NCI-H2107 (cell line): ENCODE results near the gene NPFFR1.
"Not testable (repeated sequence)": the region's sequence is repeated elsewhere in the genome, so short reads cannot be mapped to it uniquely, and the experiment has no call there.

Experiments used
- DNase-seq: peaks from one replicate; lab custom pipeline; 2025; lab: John Stamatoyannopoulos, UW

The NPFFR1 gene

DNA sequence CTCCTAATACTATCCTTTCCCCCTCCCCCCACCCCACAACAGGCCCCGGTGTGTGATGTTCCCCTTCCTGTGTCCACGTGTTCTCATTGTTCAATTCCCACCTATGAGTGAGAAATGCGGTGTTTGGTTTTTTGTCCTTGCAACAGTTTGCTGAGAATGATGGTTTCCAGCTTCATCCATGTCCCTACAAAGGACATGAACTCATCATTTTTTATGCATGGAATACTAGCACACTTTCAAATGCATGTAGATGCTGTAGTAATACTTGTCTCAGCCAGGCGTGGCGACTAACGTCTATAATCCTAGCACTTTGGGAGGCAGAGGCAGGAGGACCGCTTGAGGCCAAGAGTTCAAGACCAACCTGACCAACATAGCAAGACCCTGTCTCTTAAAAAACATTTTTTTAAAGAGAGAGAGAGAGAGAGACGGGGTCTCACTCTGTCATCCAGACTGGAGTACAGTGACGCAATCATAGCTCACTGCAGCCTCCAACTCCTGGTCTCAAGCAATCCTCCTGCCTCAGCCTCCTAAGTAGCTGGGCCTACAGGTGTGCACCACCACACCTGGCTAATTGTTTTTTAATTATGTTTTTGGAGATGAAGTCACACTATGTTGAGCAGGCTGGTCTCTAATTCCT, 60.9 kb downstream of the NPFFR1 start:
- DNase-seq: not testable (repeated sequence)

DNA sequence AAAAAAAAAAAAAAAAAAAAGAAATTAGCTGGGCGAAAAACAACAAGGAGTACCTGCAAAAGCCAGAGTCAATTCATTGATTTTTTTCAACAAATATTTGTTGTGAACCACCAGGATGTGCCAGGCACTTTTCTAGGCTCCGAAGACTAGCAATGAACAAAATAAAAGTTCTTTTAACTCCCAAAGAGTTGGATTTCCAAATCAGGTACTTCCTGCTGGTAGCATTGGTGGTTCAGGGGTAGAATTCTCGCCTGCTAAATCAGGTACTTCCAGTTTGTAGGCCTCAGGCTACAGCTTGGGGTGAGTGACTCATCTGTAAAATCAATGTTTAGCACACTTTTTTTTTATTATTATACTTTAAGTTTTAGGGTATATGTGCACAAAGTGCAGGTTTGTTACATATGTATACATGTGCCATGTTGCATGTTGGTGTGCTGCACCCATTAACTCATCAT, 61.4 kb downstream of the NPFFR1 start:
- no peak for DNase-seq

DNA sequence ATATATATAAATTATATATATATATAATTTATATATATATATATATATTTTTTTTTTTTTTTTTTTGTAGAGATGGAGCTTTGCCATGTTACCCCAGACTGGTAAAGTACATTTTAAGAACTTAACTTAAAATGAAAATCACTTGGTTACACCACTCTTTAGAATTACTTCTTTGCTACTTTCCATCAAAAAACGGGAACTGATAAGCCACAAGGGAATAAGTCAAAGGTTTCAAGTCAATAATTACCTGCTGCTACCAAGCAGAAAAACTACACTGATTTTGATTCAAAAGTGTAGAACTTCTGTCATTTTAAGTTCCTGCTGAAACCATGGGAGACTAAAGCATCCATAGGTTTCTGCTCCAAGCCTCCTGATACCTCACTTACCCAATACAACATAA, 62.8 kb downstream of the NPFFR1 start:
- no peak for DNase-seq

DNA sequence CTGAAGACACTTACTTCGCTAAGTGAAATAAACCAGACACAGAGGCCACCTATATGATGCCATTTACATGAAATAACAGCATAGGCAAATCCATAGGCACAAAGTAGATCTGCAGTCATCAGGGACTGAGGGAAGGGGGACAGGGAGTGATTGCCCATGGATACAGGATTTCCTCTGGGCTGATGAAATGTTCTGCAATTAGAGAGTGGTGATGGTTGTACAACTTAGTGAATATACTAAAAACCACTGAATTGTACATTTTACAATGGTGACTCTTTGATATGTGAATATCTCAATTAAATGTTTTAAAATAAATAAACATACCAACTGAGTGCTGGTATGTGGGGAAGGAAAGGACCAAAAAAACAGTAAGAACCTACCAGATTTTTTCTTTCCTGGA, 70.9 kb downstream of the NPFFR1 start:
- no peak for DNase-seq

DNA sequence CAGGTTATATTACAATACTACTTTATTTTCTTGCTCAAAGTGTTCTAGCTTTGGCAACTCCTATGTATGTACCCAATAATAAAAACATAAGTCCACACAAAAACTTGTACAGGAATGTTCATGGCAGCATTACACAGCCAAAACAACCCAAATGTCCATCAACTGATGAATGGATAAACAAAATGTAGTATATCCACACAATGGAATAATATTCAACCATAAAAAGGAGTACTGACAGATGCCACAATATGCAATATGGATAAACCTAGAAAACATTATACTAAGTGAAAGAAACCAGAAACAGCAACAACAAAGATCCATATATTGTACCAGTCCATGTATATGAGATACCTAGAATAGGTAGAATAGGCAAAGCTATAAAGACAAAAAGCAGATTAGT, 71.5 kb downstream of the NPFFR1 start:
- no peak for DNase-seq

DNA sequence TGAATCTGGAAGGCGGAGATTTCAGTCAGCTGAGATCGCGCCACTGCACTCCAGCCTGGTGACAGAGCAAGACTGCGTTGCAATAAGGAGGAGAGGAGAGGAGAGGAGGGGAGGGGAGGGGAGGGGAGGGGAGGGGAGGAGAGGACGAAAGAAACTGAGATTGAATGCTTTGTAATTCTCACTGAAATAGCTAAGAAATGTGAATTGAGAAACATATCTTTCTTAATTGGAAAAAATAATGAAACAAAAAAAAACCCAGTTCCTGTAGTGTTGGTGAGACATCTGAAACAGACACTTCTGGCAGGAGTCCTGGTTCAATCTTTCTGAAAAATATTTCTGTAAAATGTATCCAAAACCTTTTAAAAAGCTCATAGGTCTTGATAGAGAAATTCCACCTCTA, 77.0 kb downstream of the NPFFR1 start:
- no peak for DNase-seq

DNA sequence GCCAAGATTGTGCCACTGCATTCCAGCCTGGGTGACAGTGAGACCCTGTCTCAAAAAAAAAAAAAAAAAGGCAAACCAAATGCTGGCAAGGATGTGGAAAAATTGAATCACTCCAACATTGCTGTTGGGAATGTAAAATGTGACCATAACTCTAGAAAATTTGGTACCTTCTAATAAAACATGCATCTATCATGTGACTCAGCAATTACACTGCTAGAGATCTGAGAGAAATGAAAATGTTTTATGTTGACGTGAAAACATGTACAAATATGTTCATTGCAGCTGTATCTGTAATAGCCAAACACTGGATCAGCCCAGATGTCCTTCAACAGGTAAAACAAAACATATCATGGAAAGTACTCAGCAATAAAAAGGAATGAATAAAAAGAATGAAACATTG, 82.7 kb downstream of the NPFFR1 start:
- no peak for DNase-seq

DNA sequence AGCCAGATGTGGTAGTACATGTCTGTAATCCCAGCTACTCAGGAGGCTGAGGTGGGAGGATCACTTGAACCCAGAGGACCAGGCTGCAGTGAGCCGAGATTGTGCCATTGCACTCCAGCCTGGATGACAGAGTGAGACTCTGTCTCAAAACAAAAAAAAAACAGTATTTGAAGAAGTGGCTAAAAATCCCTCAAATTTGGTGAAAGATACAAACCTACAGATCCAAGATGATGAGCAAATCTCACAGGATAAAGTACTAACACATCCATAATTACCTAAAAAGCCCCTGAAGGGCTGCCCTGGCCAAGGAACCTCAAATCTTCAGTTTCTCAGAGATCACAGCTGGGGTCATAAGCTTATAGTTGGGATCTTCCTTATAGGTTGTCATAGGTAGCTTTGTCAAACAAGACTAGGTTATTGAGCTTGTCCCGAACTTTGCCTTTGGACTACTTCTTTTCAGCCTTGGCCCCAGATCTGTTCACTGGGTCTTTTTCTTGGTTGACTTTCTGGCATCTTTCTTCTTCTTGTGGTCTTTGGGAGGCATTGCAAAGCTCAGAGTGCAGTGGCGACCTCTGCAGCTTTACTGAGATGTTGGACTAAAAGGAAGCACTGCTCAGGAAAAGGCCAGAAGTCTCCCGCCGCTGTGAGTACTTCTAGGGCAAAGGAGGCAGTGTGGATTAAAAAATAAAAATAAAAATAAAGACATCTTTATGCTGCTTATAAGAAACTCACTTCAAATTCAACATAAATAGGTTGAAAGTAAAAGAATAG, 84.9 kb downstream of the NPFFR1 start:
- no peak for DNase-seq
